ENCODE data around the gene SEC14L2. TPM values are rescaled to one million over a fixed set of nuclear protein-coding genes. Genes with fewer than 3 reads are reported as not detected.

The SEC14L2 gene
- total and polyA plus RNA-seq, 2 of the 8 experiments (the other 6 are each of a cell fraction or from before 2014, with no cell fraction given): 2.8 to 3.2 TPM

GRCh38 chr22:30434843-30435242, 38.0 kb downstream of the SEC14L2 start (continued):
- no peak for TF ChIP-seq FOSL1 (IDR thresholded peaks at IDR 0.05; ENCODE audit: insufficient read depth, low read depth, low read length)
- TF ChIP-seq YY1 (IDR thresholded peaks at IDR 0.05; ENCODE audit: low read depth, low read length): no peak
- TF ChIP-seq GABPA (IDR thresholded peaks at IDR 0.05; ENCODE audit: borderline replicate concordance, insufficient read depth, low read length): no peak
- TF ChIP-seq TAF1 (IDR thresholded peaks at IDR 0.05; ENCODE audit: low read depth, low read length): no peak
